Neural cell (in vitro differentiated cells): ENCODE data around the gene CDH4. TPM values are rescaled to one million over a fixed set of nuclear protein-coding genes. Genes with fewer than 3 reads are reported as not detected.
A peak's percentile ranks its signal among the peaks of the same experiment; 100 is the strongest.

Source experiments
- H2AFZ ChIP-seq: fragments of 200-600, 300-800 bp; sonication (generic), shearing (Covaris generic); 2 replicates; pipeline ENCODE4 v1.6.0; 2014; ENCODE audit warnings: low read depth, mild to moderate bottlenecking, antibody characterized with exemption, low read length, moderate library complexity
- H3F3A ChIP-seq: fragments of 200-600 bp; shearing (Covaris generic); 2 replicates; pipeline ENCODE4 v1.6.1; 2016; ENCODE audit warnings: mild to moderate bottlenecking, moderate library complexity, mixed read lengths, antibody characterized with exemption, low read length; ENCODE audit not compliant: insufficient read depth, poor library complexity, severe bottlenecking
- H3K27ac ChIP-seq: fragments of 200-600, 300-800 bp; sonication (generic), shearing (Covaris generic); 2 replicates; pipeline ENCODE4 v1.5.1; 2014; ENCODE audit warnings: mild to moderate bottlenecking, low read length, moderate library complexity
- H3K27me3 ChIP-seq: fragments of 300-800, 200-600 bp; sonication (generic), shearing (Covaris generic); 2 replicates; pipeline ENCODE4 v1.6.0; 2014; ENCODE audit warnings: mild to moderate bottlenecking, low read depth, low read length, moderate library complexity; ENCODE audit not compliant: insufficient read depth
- H3K36me3 ChIP-seq: fragments of 300-800, 200-600 bp; sonication (generic), shearing (Covaris generic); 2 replicates; pipeline ENCODE4 v1.5.1; 2014; ENCODE audit warnings: mild to moderate bottlenecking, antibody characterized with exemption, low read length, moderate library complexity; ENCODE audit not compliant: insufficient read depth
- H3K4me2 ChIP-seq: fragments of 300-800, 200-600 bp; sonication (generic), shearing (Covaris generic); 2 replicates; pipeline ENCODE4 v1.6.0; 2014; ENCODE audit warnings: mild to moderate bottlenecking, low read length
- H3K4me3 ChIP-seq: fragments of 300-800, 200-600 bp; sonication (generic), shearing (Covaris generic); 2 replicates; pipeline ENCODE4 v1.5.1; 2014; ENCODE audit warnings: mild to moderate bottlenecking, low read length, moderate library complexity
- H3K79me2 ChIP-seq: fragments of 200-600 bp; shearing (Covaris generic); replicated peaks from 2 replicates; pipeline ENCODE4 v1.6.0; 2014; ENCODE audit warnings: mild to moderate bottlenecking, low read length, moderate library complexity; ENCODE audit not compliant: insufficient read depth
- H3K9ac ChIP-seq: fragments of 300-800, 200-600 bp; sonication (generic), shearing (Covaris generic); 2 replicates; pipeline ENCODE4 v1.6.1; 2016; ENCODE audit warnings: mild to moderate bottlenecking, low read length, mixed read lengths
- H3K9me2 ChIP-seq: fragments of 200-600 bp; shearing (Covaris generic); 2 replicates; pipeline ENCODE4 v1.6.1; 2016; ENCODE audit warnings: mild to moderate bottlenecking, low read length, mixed read lengths; ENCODE audit not compliant: insufficient read depth
- H3K9me3 ChIP-seq: fragments of 200-600, 300-800 bp; sonication (generic), shearing (Covaris generic); 2 replicates; pipeline ENCODE4 v1.6.1; 2016; ENCODE audit warnings: mild to moderate bottlenecking, mixed run types, low read length, moderate library complexity, mixed read lengths
- H4K20me1 ChIP-seq: fragments of 200-600 bp; shearing (Covaris generic); 2 replicates; pipeline ENCODE4 v1.6.1; 2016; ENCODE audit warnings: mild to moderate bottlenecking, mixed run types; ENCODE audit not compliant: insufficient read depth
- CTCF ChIP-seq: fragments of 450-650 bp; IDR thresholded peaks from 2 replicates; pipeline ENCODE4 v1.5.1; 2014; ENCODE audit warnings: antibody characterized with exemption, mild to moderate bottlenecking, moderate library complexity; ENCODE audit not compliant: poor library complexity, severe bottlenecking
- EP300 ChIP-seq: fragments of 450-650 bp; conservative IDR thresholded peaks from 2 replicates; pipeline ENCODE4 v1.6.1; 2014; ENCODE audit warnings: antibody characterized with exemption, mild to moderate bottlenecking, moderate library complexity; ENCODE audit not compliant: poor library complexity, severe bottlenecking
- EZH2 ChIP-seq: fragments of 200-600, 300-800 bp; shearing (Covaris generic), sonication (generic); IDR thresholded peaks from 2 replicates; pipeline ENCODE4 v1.6.1; 2014; ENCODE audit warnings: antibody characterized with exemption, low read length, borderline replicate concordance, mild to moderate bottlenecking; ENCODE audit not compliant: insufficient read depth, poor library complexity, severe bottlenecking
- MXI1 ChIP-seq: fragments of 450-650 bp; conservative IDR thresholded peaks from 2 replicates; pipeline ENCODE4 v1.6.1; 2014; ENCODE audit warnings: antibody characterized with exemption, mild to moderate bottlenecking; ENCODE audit not compliant: poor library complexity, severe bottlenecking
- POLR2AphosphoS5 ChIP-seq: IDR thresholded peaks from 2 replicates; pipeline ENCODE4 v1.6.1; 2012
- RAD21 ChIP-seq: fragments of 450-650 bp; conservative IDR thresholded peaks from 2 replicates; pipeline ENCODE4 v1.6.1; 2014; ENCODE audit warnings: antibody characterized with exemption, mild to moderate bottlenecking, moderate library complexity
- SMC3 ChIP-seq: fragments of 450-650 bp; conservative IDR thresholded peaks from 2 replicates; pipeline ENCODE4 v1.6.1; 2014; ENCODE audit warnings: antibody characterized with exemption, mild to moderate bottlenecking, moderate library complexity; ENCODE audit not compliant: poor library complexity
- TAF1 ChIP-seq: IDR thresholded peaks from 2 replicates; pipeline ENCODE4 v1.6.1; 2012; ENCODE audit warnings: low read depth
- polyA plus RNA-seq: library from polyadenylated mRNA; depleted of rRNA; stranded (reverse); fragments of >200 nt; gene quantifications from 2 replicates; pipeline ENCODE4 v1.2.3, GENCODE V29; 2014
- TF ChIP-seq, protein P1 (sequence below): IDR thresholded peaks from 2 replicates; pipeline ENCODE4 v1.6.1; 2012; ENCODE audit warnings: borderline replicate concordance

The CDH4 gene
- polyA plus RNA-seq, 1 donor from 2014 or later, result 24.6 TPM

- Histone ChIP-seq H3K79me2 (no peaks in the 10 kb centered on the region), H3K36me3 (no peaks in the 10 kb centered on the region), H3K4me3 (no peak overlapping the region), H2AFZ (no peak overlapping the region), H3K9me2 (no peaks in the 10 kb centered on the region), H3K9ac (no peak overlapping the region), H3F3A (peaks cover 6% of the 10 kb centered on the region), H3K27me3 (no peaks in the 10 kb centered on the region), H3K4me2 (no peak overlapping the region), H4K20me1 (no peaks in the 10 kb centered on the region), H3K9me3 (no peaks in the 10 kb centered on the region), H3K27ac (no peak overlapping the region)
- TF ChIP-seq EZH2 (no peak), CTCF (no peak), MXI1 (no peak), RAD21 (no peak), EP300 (no peak), POLR2AphosphoS5 (no peak), SMC3 (no peak), TAF1 (no peak)
- TF ChIP-seq, protein P1, sequence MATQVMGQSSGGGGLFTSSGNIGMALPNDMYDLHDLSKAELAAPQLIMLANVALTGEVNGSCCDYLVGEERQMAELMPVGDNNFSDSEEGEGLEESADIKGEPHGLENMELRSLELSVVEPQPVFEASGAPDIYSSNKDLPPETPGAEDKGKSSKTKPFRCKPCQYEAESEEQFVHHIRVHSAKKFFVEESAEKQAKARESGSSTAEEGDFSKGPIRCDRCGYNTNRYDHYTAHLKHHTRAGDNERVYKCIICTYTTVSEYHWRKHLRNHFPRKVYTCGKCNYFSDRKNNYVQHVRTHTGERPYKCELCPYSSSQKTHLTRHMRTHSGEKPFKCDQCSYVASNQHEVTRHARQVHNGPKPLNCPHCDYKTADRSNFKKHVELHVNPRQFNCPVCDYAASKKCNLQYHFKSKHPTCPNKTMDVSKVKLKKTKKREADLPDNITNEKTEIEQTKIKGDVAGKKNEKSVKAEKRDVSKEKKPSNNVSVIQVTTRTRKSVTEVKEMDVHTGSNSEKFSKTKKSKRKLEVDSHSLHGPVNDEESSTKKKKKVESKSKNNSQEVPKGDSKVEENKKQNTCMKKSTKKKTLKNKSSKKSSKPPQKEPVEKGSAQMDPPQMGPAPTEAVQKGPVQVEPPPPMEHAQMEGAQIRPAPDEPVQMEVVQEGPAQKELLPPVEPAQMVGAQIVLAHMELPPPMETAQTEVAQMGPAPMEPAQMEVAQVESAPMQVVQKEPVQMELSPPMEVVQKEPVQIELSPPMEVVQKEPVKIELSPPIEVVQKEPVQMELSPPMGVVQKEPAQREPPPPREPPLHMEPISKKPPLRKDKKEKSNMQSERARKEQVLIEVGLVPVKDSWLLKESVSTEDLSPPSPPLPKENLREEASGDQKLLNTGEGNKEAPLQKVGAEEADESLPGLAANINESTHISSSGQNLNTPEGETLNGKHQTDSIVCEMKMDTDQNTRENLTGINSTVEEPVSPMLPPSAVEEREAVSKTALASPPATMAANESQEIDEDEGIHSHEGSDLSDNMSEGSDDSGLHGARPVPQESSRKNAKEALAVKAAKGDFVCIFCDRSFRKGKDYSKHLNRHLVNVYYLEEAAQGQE, result no peak
Measured at GRCh38 chr20:61603715-61604114, 351.7 kb downstream of the CDH4 start.

GRCh38 chr20:61604549-61604948 is 352.5 kb downstream of the CDH4 start:
- Histone ChIP-seq H2AFZ (no peak overlapping the region), H3K36me3 (no peaks in the 10 kb centered on the region), H3F3A (peaks cover 6% of the 10 kb centered on the region), H3K9ac (peak overlapping the region; percentile 1), H4K20me1 (no peaks in the 10 kb centered on the region), H3K27ac (no peak overlapping the region), H3K4me3 (no peak overlapping the region), H3K79me2 (no peaks in the 10 kb centered on the region), H3K27me3 (no peaks in the 10 kb centered on the region), H3K9me2 (no peaks in the 10 kb centered on the region), H3K9me3 (no peaks in the 10 kb centered on the region), H3K4me2 (no peak overlapping the region)
- TF ChIP-seq EZH2 (no peak), RAD21 (no peak), TAF1 (no peak), EP300 (no peak), MXI1 (no peak), SMC3 (no peak), POLR2AphosphoS5 (no peak), CTCF (no peak)
- TF ChIP-seq, protein P1, result no peak
